ENCODE measurements around the gene STN1. TPM values are rescaled to one million over a fixed set of nuclear protein-coding genes. Genes with fewer than 3 reads are reported as not detected.
A peak's percentile ranks its signal among the peaks of the same experiment; 100 is the strongest.

STN1 gene
- total RNA-seq, 1 experiment from 2014 or later: 28.9 TPM

GRCh38 chr10:103871006-103871405, 47.0 kb downstream of the STN1 start:
- intact Hi-C loops (cut with micrococcal nuclease; ENCODE audit: unreplicated experiment): no loop called here
- no peak for TF ChIP-seq POLR2AphosphoS5 (IDR thresholded peaks at IDR 0.05; ENCODE audit: low read depth, low read length)
- Histone ChIP-seq H3K27me3 (ENCODE audit: control insufficient read depth, insufficient read depth, low read length) (no peaks in the 10 kb centered on the region), H3K27ac (ENCODE audit: low read length) (no peak overlapping the region), H3K4me1 (ENCODE audit: control insufficient read depth, insufficient read depth, low read length) (no peaks in the 10 kb centered on the region), H3K9me3 (ENCODE audit: control insufficient read depth, insufficient read depth, low read depth, low read length) (peaks cover 4% of the 10 kb centered on the region; the same call in 1 of the 2 replicates), H3K4me3 (ENCODE audit: low read depth in 2 of 2, low read length in 2 of 2) (no peak overlapping the region), H3K36me3 (ENCODE audit: control insufficient read depth, insufficient read depth, low read length) (no peaks in the 10 kb centered on the region)
- ChIA-PET CTCF (no interaction called here), POLR2A (no interaction called here)
- ATAC-seq (0 out of 2 replicates have a peak, but pooled peaks have one; percentile 42), DNase-seq (ENCODE audit: low read depth, low spot score) (no peak)
- in situ Hi-C loops (cut with HindIII; ENCODE audit: low pct_unique_long_range_greater_than_20kb, low sequenced_read_pairs): no loop called here
- BruUV-seq (replicated peaks): no TSS peak

- DNase-seq (ENCODE audit: low read depth, low spot score): no peak
- 0 out of 2 replicates have a peak, but pooled peaks have one; percentile 47 for ATAC-seq
- Histone ChIP-seq H3K9me3 (ENCODE audit: control insufficient read depth, insufficient read depth, low read depth, low read length) (peaks cover 8% of the 10 kb centered on the region; the same call in 1 of the 2 replicates), H3K27me3 (ENCODE audit: control insufficient read depth, insufficient read depth, low read length) (no peaks in the 10 kb centered on the region), H3K27ac (ENCODE audit: low read length) (no peak overlapping the region), H3K4me1 (ENCODE audit: control insufficient read depth, insufficient read depth, low read length) (no peaks in the 10 kb centered on the region), H3K36me3 (ENCODE audit: control insufficient read depth, insufficient read depth, low read length) (no peaks in the 10 kb centered on the region), H3K4me3 (ENCODE audit: low read depth in 2 of 2, low read length in 2 of 2) (no peak overlapping the region)
- POLR2A ChIA-PET: no interaction called here
- BruUV-seq (replicated peaks): no TSS peak
- CTCF ChIA-PET: interaction anchor here (0.5 kb wide), 1 partner anchor 127 kb away, joined by 3 read pairs; no protein-coding TSS in a partner anchor
- TF ChIP-seq TCF7L2 (IDR thresholded peaks at IDR 0.05; ENCODE audit: low read depth, low read length): no peak
- TF ChIP-seq CTCF (IDR thresholded peaks at IDR 0.05): no peak
- no peak for TF ChIP-seq SIN3A (IDR thresholded peaks at IDR 0.05; ENCODE audit: borderline replicate concordance, insufficient read depth, low read depth, low read length)
- intact Hi-C loops (cut with micrococcal nuclease; ENCODE audit: unreplicated experiment) (no loop called here), in situ Hi-C loops (cut with HindIII; ENCODE audit: low pct_unique_long_range_greater_than_20kb, low sequenced_read_pairs) (no loop called here)
These were observed 47.5 kb downstream of the STN1 start for GRCh38 chr10:103870516-103870915.

GRCh38 chr10:103869336-103869735, 48.6 kb downstream of the STN1 start:
- no peak overlapping the region for H3K4me3 ChIP-seq (ENCODE audit: low read depth in 2 of 2, low read length in 2 of 2)
- no peaks in the 10 kb centered on the region for H3K27me3 ChIP-seq (ENCODE audit: control insufficient read depth, insufficient read depth, low read length)
- peaks cover 16% of the 10 kb centered on the region; the same call in 1 of the 2 replicates for H3K9me3 ChIP-seq (ENCODE audit: control insufficient read depth, insufficient read depth, low read depth, low read length)
- H3K36me3 ChIP-seq (ENCODE audit: control insufficient read depth, insufficient read depth, low read length): no peaks in the 10 kb centered on the region
- intact Hi-C loops (cut with micrococcal nuclease; ENCODE audit: unreplicated experiment): no loop called here
- POLR2A ChIA-PET: no interaction called here
- CTCF ChIA-PET: no interaction called here
- DNase-seq (ENCODE audit: low read depth, low spot score): no peak
- H3K27ac ChIP-seq (ENCODE audit: low read length): no peak overlapping the region
- no TSS peak for BruUV-seq (replicated peaks)
- no peak for ATAC-seq
- in situ Hi-C loops (cut with HindIII; ENCODE audit: low pct_unique_long_range_greater_than_20kb, low sequenced_read_pairs): no loop called here
- no peaks in the 10 kb centered on the region for H3K4me1 ChIP-seq (ENCODE audit: control insufficient read depth, insufficient read depth, low read length)
- TF ChIP-seq POLR2AphosphoS5 (IDR thresholded peaks at IDR 0.05; ENCODE audit: low read depth, low read length) (no peak), TCF7L2 (IDR thresholded peaks at IDR 0.05; ENCODE audit: low read depth, low read length) (no peak), REST (IDR thresholded peaks at IDR 0.05; ENCODE audit: insufficient read depth in 1 of 2, low read depth in 2 of 2, low read length in 1 of 2) (no peak), CTCF (IDR thresholded peaks at IDR 0.05) (no peak), SIN3A (IDR thresholded peaks at IDR 0.05; ENCODE audit: borderline replicate concordance, insufficient read depth, low read depth, low read length) (no peak)
